HCT116 (cell line): ENCODE measurements around the gene NUFIP2.

ENCODE experiments used
- CTCF ChIP-seq, 3 experiments: fragments of 200-600 bp in 1 of 3; sonication (generic) in 1 of 3; IDR thresholded peaks in 2 of 3; conservative IDR thresholded peaks in 1 of 3; 2 replicates each; pipeline ENCODE4 v1.5.1; 2012 to 2017; ENCODE audit warnings: low read depth in 2 of 3, low read length in 2 of 3, antibody characterized with exemption in 1 of 3, borderline replicate concordance in 1 of 3, control low read depth in 1 of 3, mild to moderate bottlenecking in 1 of 3, mixed read lengths in 1 of 3, mixed run types in 1 of 3, moderate library complexity in 1 of 3; ENCODE audit not compliant: insufficient read depth in 1 of 3
- RAD21 ChIP-seq: IDR thresholded peaks from 2 replicates; pipeline ENCODE4 v1.6.1; 2012; ENCODE audit warnings: low read depth, mild to moderate bottlenecking
- SRF ChIP-seq: IDR thresholded peaks from 2 replicates; pipeline ENCODE4 v1.6.1; 2012; ENCODE audit warnings: low read depth
- TF ChIP-seq, protein P1 (sequence below): IDR thresholded peaks from 2 replicates; pipeline ENCODE4 v1.6.1; 2012
- TF ChIP-seq, protein P2 (sequence below): IDR thresholded peaks from 2 replicates; pipeline ENCODE4 v1.6.1; 2012

- no peak for TF ChIP-seq SRF
- TF ChIP-seq RAD21: no peak
- no peak for TF ChIP-seq CTCF (IDR thresholded peaks at IDR 0.05 in 2 of 3, conservative IDR thresholded peaks at IDR 0.05 in 1 of 3; ENCODE audit: borderline replicate concordance in 1 of 3, insufficient read depth in 1 of 3, low read depth in 2 of 3, low read length in 2 of 3)
- TF ChIP-seq, protein P1, sequence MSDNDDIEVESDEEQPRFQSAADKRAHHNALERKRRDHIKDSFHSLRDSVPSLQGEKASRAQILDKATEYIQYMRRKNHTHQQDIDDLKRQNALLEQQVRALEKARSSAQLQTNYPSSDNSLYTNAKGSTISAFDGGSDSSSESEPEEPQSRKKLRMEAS: no peak
- TF ChIP-seq, protein P2, sequence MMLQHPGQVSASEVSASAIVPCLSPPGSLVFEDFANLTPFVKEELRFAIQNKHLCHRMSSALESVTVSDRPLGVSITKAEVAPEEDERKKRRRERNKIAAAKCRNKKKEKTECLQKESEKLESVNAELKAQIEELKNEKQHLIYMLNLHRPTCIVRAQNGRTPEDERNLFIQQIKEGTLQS: no peak
Observed at GRCh38 chr17:29292992-29293889, 707 bp downstream of the NUFIP2 start.
